Pancreas (tissue), 10 donors: Measurements from ENCODE around the gene DDB1. TPM values are rescaled to one million over a fixed set of nuclear protein-coding genes. Genes with fewer than 3 reads are reported as not detected.

Experiments
- ATAC-seq, 4 donors: fragments of 200-7000 bp; cut with Tn5 transposase; one replicate each; pipeline versions ENCODE4 v1.8.0 to v1.9.1; 2020; ENCODE audit warnings: mild to moderate bottlenecking in 4 of 4, moderate library complexity in 4 of 4
- DNase-seq, 6 donors: peaks; one replicate each; pipeline ENCODE4 v3.0.0-alpha.2; 2020
- FAIRE-seq: peaks from 2 replicates; lab custom pipeline; 2012; peaks lifted over from hg19 to GRCh38; lab: Jason Lieb, UNC
- H3K27ac ChIP-seq, 4 donors: fragments of 200-600 bp; sonication (generic); 1 replicate in 3 of 4; 2 replicates in 1 of 4; pipeline versions ENCODE4 v1.5.0 to v1.8.0; 2020
- H3K27me3 ChIP-seq, 4 donors: fragments of 200-600 bp; one replicate each; pipeline ENCODE4 v1.8.0; 2021
- H3K36me3 ChIP-seq, 3 donors: fragments of 200-600 bp; sonication (generic) in 1 of 3; one replicate each; pipeline versions ENCODE4 v1.5.0 to v1.8.0; 2020 to 2021
- H3K4me1 ChIP-seq, 3 donors: fragments of 200-600 bp; one replicate each; pipeline ENCODE4 v1.8.0; 2021
- H3K4me3 ChIP-seq, 4 donors: fragments of 200-600 bp; sonication (generic) in 2 of 4; one replicate each; pipeline versions ENCODE4 v1.5.0 to v1.8.0; 2020 to 2021
- H3K9me3 ChIP-seq, 4 donors: fragments of 200-600 bp; one replicate each; pipeline ENCODE4 v1.8.0; 2021
- WGBS, 2 donors: extraction: QIAGEN DNeasy Blood & Tissue Kit; methylation state at CpG; one replicate each; pipeline ENCODE4 v1.1.7; 2013; 5-methylcytosine and 5-hydroxymethylcytosine counted together
- intact Hi-C, 3 donors: fragments of 100-400 bp; cut with DNase I; formaldehyde crosslinking; loops; one replicate each; pipeline versions ENCODE4 v1.11.1 to v1.14.2; 2022
- polyA plus RNA-seq, 2 donors: library from polyadenylated mRNA; stranded (reverse); fragments of 200-250 nt; gene quantifications; one replicate each; pipeline ENCODE4 v1.2.3, GENCODE V29; 2013
- total RNA-seq, 6 donors: library from RNA; stranded (reverse); fragmentation: NEBNext Ultra II Directional in 4 of 6; extraction: Animal tissue kit (Norgen Biotek cat#: 25700) in 4 of 6; gene quantifications; one replicate each; pipeline versions ENCODE4 v1.2.1 to v1.2.4, GENCODE V29; 2021 to 2023
- TF ChIP-seq, protein P1 (sequence below), 4 donors: fragments of 200-600 bp; sonication (generic) in 3 of 4; IDR thresholded peaks; one replicate each; pipeline versions ENCODE4 v1.5.0 to v1.8.0; 2021; ENCODE audit warnings: antibody characterized with exemption in 4 of 4
- donor health status: healthy with polysubstance abuse.
- donor health status: DM: no; HTN: no; CAD: no; lungs with moderate emphysema.
- donor health status: DM: no; HTN: no; CAD: no.
- donor health status: control.
- donor health status: control.
- donor health status: Bipolar disorder and iron deficiency.
- donor health status: DM: yes; HTN: yes; CAD: no.
- donor health status: DM: no; HTN: no; CAD: no.
- donor health status: DM: no; HTN: no; CAD: no.
- donor health status: DM: yes; HTN: yes; CAD: no.

The DDB1 gene
- total and polyA plus RNA-seq, 8 donors = 50.9 to 84.4 (median 74.5) TPM

- intact Hi-C loops = no loop called here
- H3K9me3 ChIP-seq = no peaks in the 10 kb centered on the region
- TF ChIP-seq, protein P1, sequence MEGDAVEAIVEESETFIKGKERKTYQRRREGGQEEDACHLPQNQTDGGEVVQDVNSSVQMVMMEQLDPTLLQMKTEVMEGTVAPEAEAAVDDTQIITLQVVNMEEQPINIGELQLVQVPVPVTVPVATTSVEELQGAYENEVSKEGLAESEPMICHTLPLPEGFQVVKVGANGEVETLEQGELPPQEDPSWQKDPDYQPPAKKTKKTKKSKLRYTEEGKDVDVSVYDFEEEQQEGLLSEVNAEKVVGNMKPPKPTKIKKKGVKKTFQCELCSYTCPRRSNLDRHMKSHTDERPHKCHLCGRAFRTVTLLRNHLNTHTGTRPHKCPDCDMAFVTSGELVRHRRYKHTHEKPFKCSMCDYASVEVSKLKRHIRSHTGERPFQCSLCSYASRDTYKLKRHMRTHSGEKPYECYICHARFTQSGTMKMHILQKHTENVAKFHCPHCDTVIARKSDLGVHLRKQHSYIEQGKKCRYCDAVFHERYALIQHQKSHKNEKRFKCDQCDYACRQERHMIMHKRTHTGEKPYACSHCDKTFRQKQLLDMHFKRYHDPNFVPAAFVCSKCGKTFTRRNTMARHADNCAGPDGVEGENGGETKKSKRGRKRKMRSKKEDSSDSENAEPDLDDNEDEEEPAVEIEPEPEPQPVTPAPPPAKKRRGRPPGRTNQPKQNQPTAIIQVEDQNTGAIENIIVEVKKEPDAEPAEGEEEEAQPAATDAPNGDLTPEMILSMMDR (IDR thresholded peaks at IDR 0.05) = no peak
- WGBS, 2 donors = 89 to 100% methylated on average over 1 of the region's 1 CpG
- peaks cover 0 to 81% (median 16%) of the 10 kb centered on the region in 3 donors for H3K36me3 ChIP-seq
- H3K27ac ChIP-seq = no peak overlapping the region
- no peak overlapping the region for H3K4me3 ChIP-seq
- no peaks in the 10 kb centered on the region for H3K4me1 ChIP-seq
- H3K27me3 ChIP-seq = no peaks in the 10 kb centered on the region
- ATAC-seq (no peak), DNase-seq (no peak), FAIRE-seq (no peak)
These were observed 26.7 kb downstream of the DDB1 start for GRCh38 chr11:61306221-61306620.

DNA sequence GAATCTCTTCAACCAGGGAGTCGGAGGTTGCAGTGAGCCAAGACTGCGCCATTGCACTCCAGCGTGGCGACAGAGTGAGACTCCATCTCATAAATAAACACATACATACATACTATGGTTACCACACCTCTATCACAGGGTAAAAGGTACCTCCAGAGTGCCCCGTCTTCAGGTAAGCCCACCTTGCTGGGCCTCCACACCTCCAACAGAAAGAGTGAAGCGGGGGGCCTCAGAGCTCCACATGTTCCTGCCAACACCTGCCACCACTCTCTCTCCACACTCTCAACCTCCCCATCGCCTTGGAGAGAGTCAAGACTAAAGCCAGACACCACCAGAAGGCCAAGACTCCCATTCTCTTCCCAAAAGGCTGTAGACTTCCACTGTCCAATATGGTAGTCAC, 27.5 kb downstream of the DDB1 start:
- DNase-seq = no peak
- FAIRE-seq = no peak
- H3K27me3 ChIP-seq = no peaks in the 10 kb centered on the region
- H3K4me1 ChIP-seq = no peaks in the 10 kb centered on the region
- ATAC-seq = no peak
- no peaks in the 10 kb centered on the region for H3K9me3 ChIP-seq
- TF ChIP-seq, protein P1 (IDR thresholded peaks at IDR 0.05) = no peak
- H3K4me3 ChIP-seq = no peak overlapping the region
- WGBS, 2 donors = 95 to 97% methylated on average over 7 of the region's 7 CpGs
- H3K36me3 ChIP-seq = peaks cover 0 to 81% (median 18%) of the 10 kb centered on the region in 3 donors
- H3K27ac ChIP-seq = no peak overlapping the region
- intact Hi-C loops = no loop called here

- no peaks in the 10 kb centered on the region for H3K4me1 ChIP-seq
- no peak for FAIRE-seq
- intact Hi-C loops = no loop called here
- H3K27ac ChIP-seq = no peak overlapping the region
- TF ChIP-seq, protein P1 (IDR thresholded peaks at IDR 0.05) = no peak
- 95 to 99% methylated on average over 9 of the region's 9 CpGs for WGBS, 2 donors
- no peak for ATAC-seq
- no peaks in the 10 kb centered on the region for H3K9me3 ChIP-seq
- peaks cover 0 to 68% (median 24%) of the 10 kb centered on the region in 3 donors for H3K36me3 ChIP-seq
- no peaks in the 10 kb centered on the region for H3K27me3 ChIP-seq
- no peak for DNase-seq
- no peak overlapping the region for H3K4me3 ChIP-seq
These were observed 29.2 kb downstream of the DDB1 start for GRCh38 chr11:61303725-61304124.

- TF ChIP-seq, protein P1 (IDR thresholded peaks at IDR 0.05) = no peak
- intact Hi-C loops = no loop called here
- Histone ChIP-seq H3K36me3 (peaks cover 0 to 56% (median 14%) of the 10 kb centered on the region in 3 donors), H3K4me3 (no peak overlapping the region), H3K9me3 (no peaks in the 10 kb centered on the region), H3K27ac (no peak overlapping the region), H3K27me3 (no peaks in the 10 kb centered on the region), H3K4me1 (no peaks in the 10 kb centered on the region)
- DNase-seq (no peak), ATAC-seq (no peak), FAIRE-seq (no peak)
- WGBS, 2 donors = 92 to 93% methylated on average over 13 of the region's 13 CpGs
These were observed 30.4 kb downstream of the DDB1 start for GRCh38 chr11:61302550-61302949.

- ATAC-seq (no peak), DNase-seq (no peak), FAIRE-seq (no peak)
- WGBS, 2 donors = 68 to 77% methylated on average over 4 of the region's 4 CpGs
- no peak overlapping the region for H3K4me3 ChIP-seq
- H3K9me3 ChIP-seq = no peaks in the 10 kb centered on the region
- no peaks in the 10 kb centered on the region for H3K27me3 ChIP-seq
- H3K27ac ChIP-seq = no peak overlapping the region
- peaks cover 4 to 7% (median 5%) of the 10 kb centered on the region in 3 donors for H3K4me1 ChIP-seq
- intact Hi-C loops = no loop called here
- TF ChIP-seq, protein P1 (IDR thresholded peaks at IDR 0.05) = no peak
- peaks cover 0 to 37% (median 11%) of the 10 kb centered on the region in 3 donors for H3K36me3 ChIP-seq
These were observed 34.2 kb downstream of the DDB1 start for GRCh38 chr11:61298663-61299244.
